Measurements from ENCODE around the gene TRAF3IP1. TPM values are rescaled to one million over a fixed set of nuclear protein-coding genes. Genes with fewer than 3 reads are reported as not detected.

Gene TRAF3IP1
- total and polyA plus RNA-seq, 11 donors = 3.8 to 20.3 (median 12.4) TPM

- WGBS, 4 donors = 88 to 92% (median 90%) methylated on average over 12 of the region's 12 CpGs
- no peak overlapping the region for H3K4me3 ChIP-seq
Observed at GRCh38 chr2:238412067-238412767, 91.9 kb downstream of the TRAF3IP1 start.

DNA sequence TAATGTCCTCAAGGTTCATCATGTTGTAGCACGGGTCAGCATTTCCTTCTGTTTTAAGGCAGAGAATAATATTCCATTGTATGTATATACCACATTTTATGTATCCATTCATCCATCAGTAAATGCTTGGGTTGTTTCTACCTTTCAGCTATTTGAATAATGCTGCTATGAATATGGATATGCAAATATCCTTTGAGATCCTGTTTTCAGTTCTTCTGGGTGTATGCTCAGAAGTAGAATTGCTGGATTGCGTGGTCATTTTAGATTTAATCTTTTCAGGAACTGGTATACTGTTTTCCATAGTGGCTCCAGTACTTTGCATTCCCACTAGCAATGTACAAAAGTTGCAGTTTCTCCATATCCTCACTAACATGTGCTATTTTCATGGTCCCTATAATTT lies 93.0 kb downstream of the TRAF3IP1 start:
- no peak for ATAC-seq
- Histone ChIP-seq H3K36me3 (no peaks in the 10 kb centered on the region), H3K4me1 (no peaks in the 10 kb centered on the region), H3K9me3 (peaks cover 0 to 10% (median 0%) of the 10 kb centered on the region in 12 donors), H3K27ac (no peak overlapping the region), H3K27me3 (peaks cover 0 to 27% (median 0%) of the 10 kb centered on the region in 9 donors), H3K4me3 (no peak overlapping the region)
- no peak for TF ChIP-seq POLR2A (IDR thresholded peaks at IDR 0.05)
- TF ChIP-seq CTCF (IDR thresholded peaks at IDR 0.05) = no peak
- 86 to 87% (median 86%) methylated on average over 2 of the region's 2 CpGs for WGBS, 4 donors
- DNase-seq = no peak
- intact Hi-C loops (cut with DNase I) = no loop called here

More at GRCh38 chr2:238412067-238412767, 91.9 kb downstream of the TRAF3IP1 start:
- no peaks in the 10 kb centered on the region for H3K4me1 ChIP-seq
- H3K36me3 ChIP-seq = peaks cover 0 to 4% (median 0%) of the 10 kb centered on the region in 9 donors
- peaks cover 0 to 24% (median 0%) of the 10 kb centered on the region in 9 donors for H3K27me3 ChIP-seq
- intact Hi-C loops (cut with DNase I) = no loop called here
- peaks cover 0 to 10% (median 0%) of the 10 kb centered on the region in 12 donors for H3K9me3 ChIP-seq
- no peak overlapping the region for H3K27ac ChIP-seq
- TF ChIP-seq POLR2A (IDR thresholded peaks at IDR 0.05) = no peak
- TF ChIP-seq CTCF (IDR thresholded peaks at IDR 0.05) = no peak
- no peak for ATAC-seq
- DNase-seq = no peak

DNA sequence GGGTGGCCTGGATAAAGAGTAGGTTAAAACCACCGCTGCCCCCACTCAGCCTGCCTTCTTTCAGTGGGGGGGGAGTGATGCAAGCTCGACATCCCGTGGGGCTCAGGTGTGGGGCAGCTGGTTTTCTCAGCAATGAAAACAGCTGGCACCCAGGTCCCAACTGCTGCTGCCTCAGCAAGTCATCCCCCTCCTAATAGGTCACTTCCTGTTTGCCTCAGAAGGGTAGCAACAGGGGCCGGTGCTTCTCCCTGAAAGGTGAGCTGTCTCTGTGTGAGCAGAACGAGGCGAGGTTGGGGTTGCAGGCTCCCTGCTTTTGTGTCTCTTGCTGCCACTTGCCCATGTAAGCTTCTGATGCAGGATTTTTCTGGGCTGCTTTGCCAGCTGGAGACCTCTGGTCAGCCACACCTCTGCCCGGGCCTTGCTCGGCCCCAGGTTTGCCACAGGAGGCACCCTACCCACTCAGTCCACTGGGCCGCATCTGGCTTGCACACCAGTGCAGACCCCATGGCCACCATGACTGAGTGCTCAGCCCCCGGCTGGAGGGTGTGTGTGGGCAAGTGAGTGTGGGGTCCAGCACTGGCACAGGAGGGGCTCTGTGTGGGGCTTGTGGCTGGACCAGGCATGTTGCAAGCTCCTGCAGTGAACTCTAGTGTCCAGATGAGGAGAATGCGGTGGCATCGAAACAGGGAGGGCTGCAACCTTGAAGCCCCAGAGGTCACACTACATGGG lies 94.9 kb downstream of the TRAF3IP1 start:
- H3K4me3 ChIP-seq = no peak overlapping the region
- ATAC-seq (no peak), DNase-seq (no peak)
- intact Hi-C loops (cut with DNase I) = no loop called here
- peaks cover 0 to 9% (median 3%) of the 10 kb centered on the region in 12 donors for H3K4me1 ChIP-seq
- peaks cover 0 to 10% (median 0%) of the 10 kb centered on the region in 12 donors for H3K9me3 ChIP-seq
- TF ChIP-seq CTCF (IDR thresholded peaks at IDR 0.05) (no peak), POLR2A (IDR thresholded peaks at IDR 0.05) (no peak)
- H3K36me3 ChIP-seq = no peaks in the 10 kb centered on the region
- WGBS, 4 donors = 87 to 97% (median 92%) methylated on average over 9 to 12 of the region's 12 CpGs
- H3K27ac ChIP-seq = no peak overlapping the region
- H3K27me3 ChIP-seq = peaks cover 0 to 31% (median 0%) of the 10 kb centered on the region in 9 donors

- DNase-seq = no peak
- Histone ChIP-seq H3K27me3 (peaks cover 0 to 31% (median 0%) of the 10 kb centered on the region in 9 donors), H3K4me3 (no peak overlapping the region), H3K4me1 (peaks cover 0 to 15% (median 8%) of the 10 kb centered on the region in 12 donors), H3K9me3 (peaks cover 0 to 10% (median 0%) of the 10 kb centered on the region in 12 donors), H3K27ac (no peak overlapping the region), H3K36me3 (no peaks in the 10 kb centered on the region)
- ATAC-seq = no peak
- TF ChIP-seq POLR2A (IDR thresholded peaks at IDR 0.05) = no peak
- TF ChIP-seq CTCF (IDR thresholded peaks at IDR 0.05) = no peak
- intact Hi-C loops (cut with DNase I) = no loop called here
- WGBS, 4 donors = 95 to 98% (median 96%) methylated on average over 5 of the region's 5 CpGs
Observed at GRCh38 chr2:238415893-238416292, 95.6 kb downstream of the TRAF3IP1 start.
